Activated CD8-positive, alpha-beta memory T cell treated with anti-CD3 and anti-CD28 coated beads, Interleukin-2, amount 50 U/mL, for 48 hours (primary cell): ENCODE data around the gene ELMO2.

ENCODE experiments used
- DNase-seq: peaks from one replicate; pipeline ENCODE4 v3.0.0-alpha.2; 2020

ELMO2 gene

DNA sequence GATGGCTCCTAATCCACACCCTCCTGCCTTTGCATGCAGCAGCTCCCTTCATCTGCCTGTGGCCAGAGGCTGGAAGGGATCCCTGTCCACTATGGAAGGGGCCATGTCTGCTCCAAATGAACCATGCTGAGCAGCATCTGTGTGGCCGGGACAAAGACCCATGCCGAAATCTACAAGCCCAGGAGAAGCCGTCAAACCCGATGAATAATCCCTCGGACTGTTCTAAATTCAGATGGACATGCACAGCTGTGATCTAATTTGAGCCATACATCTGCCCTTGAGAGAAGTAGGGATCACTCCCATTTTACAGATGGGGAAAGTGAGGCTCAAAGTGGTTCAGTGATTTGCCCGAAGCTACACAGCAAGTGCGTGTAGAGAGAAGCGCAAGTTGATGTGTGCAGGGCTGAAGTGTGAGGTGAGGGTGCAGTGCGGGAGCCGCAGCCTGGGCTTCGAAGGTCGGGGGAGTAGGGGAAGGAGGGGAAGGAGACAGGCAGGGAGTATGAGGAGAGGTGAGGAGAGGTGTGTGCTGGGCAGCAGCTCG, 75.5 kb downstream of the ELMO2 start:
- DNase-seq: no peak

DNA sequence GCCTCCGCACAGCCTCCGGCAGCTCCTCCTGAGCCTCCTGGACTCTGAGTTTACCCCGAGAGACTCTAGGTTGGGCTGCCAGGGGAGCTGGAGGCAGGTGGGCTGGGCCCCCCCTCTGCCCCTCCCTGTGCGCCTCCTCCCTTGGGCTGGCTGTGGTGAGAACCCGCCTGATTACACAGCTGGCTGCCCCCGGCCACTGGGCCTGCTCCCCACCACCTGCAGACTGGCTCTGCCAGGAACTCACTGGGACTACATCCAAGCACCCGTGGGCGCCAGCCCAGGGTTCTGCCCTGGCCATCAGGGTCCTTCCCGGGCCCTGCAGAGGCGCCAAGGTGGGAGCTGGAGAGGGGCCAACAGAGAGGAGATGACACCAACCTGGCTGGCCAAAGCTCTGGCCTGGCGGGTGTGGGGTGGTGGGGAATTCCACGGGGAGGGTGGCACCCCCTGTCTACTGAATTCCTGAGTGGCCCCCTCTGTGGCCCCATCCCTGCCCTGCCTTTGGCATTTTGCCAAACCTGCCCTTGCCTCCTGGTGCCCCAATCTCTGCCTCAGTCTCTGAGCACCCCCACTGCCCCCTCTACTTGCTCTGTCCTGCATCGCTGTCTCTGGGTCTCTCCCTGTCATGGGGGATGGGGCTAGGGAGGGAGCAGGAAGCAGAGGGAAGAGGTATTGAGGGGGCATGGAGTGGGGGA, 76.2 kb downstream of the ELMO2 start:
- DNase-seq: no peak

DNA sequence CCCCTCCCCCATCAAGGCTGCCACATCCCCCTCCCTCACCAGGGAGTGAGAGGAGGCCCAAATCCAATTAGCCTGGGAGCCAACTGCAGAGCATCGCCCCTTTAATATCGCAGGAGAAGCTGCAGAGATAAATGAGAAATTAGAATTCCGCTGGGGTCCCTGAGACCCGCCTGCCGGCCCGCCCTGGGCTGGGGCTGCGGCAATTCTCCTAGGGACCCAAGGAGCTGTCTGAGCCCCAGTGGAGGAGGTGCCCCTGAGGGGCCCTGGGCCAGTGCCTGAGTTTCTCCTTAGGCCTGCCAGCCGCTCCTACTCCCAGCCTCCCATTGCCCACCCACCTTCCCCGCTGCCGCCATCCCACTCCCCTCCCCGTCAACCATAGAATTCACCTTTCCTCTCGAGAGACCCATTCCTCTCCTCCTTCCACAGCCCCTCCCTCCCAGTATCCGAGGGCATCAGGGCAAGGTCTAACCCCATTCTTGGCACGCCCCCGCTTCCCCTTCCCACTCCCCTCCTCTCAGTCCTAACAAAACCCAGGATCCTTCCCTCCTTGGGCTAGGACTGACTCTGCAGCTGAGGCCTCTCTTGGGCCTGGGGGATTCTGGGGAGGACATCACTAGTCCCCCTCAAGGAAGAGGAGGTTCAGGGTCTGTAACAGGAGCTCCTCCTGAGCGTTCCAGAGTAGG, 78.1 kb downstream of the ELMO2 start:
- DNase-seq: no peak

DNA sequence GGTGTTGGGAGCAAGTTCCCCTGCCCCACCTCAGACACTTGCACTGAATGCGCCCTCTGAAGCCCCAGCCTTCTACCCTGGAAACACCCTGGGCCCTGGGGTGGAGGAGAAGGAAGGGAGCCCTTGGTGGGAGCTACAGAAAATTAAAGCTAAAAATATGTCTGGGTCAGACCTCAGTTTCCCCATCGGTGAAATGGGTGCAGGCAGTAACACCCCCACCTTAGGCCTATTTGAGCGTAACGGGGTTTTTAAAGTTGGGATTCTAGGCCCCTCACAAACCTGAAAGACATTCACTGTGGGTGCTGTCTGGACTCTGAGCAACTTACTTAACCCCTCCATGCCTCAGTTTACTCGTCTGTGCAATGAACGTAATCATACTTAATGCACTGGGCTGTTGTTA, 78.9 kb downstream of the ELMO2 start:
- no peak for DNase-seq

DNA sequence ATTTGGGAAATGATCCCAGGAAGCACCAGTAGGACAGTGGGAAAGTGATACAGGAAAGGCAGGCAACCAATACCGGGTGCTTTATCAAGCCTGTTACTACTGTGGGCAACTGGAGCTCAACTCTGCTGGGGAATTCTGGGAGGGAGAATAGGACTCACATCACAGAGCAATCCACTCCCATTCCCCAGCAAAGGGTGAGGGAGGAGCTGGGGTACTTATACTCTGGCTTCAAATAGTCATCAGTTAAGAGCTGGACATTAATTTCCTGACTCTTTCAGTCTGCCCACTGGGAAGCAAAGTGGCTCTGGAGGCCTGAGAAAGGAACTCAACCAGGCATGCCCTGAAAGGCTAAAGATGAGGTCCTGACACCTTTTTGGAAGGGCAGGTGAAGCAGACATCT, 80.6 kb downstream of the ELMO2 start:
- no peak for DNase-seq

DNA sequence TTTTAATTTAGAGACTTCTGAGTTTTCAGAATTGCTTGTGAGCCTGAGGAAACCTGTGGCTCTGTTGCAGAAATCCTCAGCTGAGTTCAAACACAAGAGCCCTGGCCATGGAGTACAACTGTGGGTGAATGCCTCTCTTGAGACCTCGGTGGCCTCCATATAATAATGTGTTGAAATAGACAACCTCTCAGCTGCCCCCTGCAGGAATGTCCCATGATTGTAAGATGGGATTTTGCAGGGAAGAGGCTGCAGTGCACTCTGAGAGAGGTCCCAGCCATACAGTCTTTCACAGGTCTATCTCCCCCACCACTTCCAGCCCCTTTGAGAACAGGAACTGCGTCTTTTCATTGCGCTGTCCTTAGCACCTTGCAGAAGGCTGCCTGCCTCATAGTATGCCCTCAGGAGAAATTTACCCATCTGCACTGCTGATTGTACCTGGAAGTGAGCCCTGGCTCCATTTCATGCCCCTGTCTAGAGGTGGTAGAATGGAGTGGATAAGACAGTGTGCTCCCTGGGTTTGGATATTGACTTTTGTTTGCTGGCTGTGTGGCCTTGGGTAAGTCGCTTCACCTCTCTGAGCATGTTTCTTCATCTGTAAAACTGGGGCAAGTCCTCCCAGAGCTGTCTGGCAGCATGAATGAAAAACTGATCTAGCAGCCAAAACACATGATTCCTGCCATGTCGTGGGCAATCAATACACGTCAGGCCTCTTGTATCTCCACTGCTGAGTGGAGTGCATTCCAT, 81.3 kb downstream of the ELMO2 start:
- DNase-seq: no peak

DNA sequence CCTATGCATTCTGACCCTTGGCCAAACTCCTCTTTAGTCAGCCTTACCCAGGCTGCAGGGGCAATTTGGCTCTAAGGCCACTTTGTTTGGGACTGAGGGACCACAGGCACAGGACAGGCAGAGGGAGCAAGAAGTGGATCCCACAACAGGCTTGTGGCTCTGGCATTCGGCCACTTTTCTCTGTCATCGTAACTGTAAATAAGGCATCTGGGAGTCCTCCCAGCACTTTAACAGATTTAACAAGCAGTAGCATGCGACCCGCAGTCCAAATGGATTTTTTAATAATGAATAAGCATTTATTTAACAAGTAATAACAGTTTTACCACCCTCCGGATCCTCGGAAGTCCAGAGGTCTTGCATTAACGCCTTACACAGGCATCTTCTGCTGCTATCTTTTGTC, 82.0 kb downstream of the ELMO2 start:
- no peak for DNase-seq

DNA sequence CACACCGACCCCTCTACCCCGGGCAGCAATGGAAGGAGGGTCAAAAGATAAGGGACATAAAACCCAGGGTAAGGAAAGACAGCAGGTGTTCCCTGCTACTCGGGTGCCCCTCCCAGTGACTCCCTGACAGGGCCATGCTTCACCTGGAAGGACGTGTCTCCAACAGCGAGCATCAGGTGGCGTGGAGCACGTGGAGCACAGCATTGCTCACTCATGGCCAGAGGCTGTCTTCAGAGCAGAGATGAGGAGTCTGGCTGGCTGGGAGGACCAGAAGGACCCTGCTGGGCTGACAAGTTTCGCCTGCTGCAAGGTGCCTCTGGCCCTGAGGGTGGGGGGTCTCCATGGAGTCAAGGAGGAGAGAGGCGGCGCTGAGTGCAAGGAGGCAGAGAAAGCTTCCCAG, 82.9 kb downstream of the ELMO2 start:
- DNase-seq: no peak

DNA sequence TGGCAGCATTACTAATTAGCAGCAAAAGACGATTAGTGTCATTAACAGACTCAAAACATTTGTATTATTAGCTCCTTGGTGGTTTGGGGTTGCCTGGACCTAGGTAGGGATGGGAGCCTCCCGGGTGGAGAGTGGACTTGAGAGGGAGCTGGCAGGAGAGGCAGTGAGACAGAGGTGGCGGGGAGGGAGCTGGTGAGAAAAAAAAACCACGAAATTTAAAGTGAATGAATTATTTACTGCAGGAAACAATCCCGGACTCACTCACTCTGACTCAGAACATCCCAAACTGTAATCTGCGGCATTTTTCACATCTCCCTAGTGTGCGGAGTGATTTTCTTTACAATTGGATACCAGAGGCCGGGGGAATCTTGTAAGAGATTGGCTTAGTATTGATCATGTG, 83.8 kb downstream of the ELMO2 start:
- no peak for DNase-seq

DNA sequence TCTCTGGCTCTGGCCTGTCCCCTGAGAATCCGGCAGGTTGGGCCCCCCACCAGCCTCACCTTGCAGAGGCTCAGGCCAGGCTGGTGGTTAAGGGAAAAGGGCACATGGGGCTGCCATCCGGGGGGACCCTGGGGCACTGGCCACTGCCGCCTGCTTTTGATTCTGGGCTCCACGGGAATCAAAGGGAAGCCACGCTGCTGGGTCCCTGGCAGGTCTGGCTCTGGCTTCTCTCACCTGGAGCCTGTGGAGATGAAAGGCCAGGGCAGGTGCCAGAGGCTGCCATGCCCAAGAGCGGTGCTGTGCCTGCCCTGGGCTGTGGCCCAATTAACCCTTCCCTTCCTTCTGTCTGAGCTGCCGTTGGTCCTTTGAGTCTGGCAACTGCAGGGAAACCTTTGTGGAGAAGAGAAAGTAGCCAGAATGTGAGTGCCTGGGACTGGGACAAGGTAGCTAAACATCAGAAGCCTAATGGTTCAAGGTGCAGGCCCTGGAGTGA, 88.7 kb downstream of the ELMO2 start:
- DNase-seq: no peak

DNA sequence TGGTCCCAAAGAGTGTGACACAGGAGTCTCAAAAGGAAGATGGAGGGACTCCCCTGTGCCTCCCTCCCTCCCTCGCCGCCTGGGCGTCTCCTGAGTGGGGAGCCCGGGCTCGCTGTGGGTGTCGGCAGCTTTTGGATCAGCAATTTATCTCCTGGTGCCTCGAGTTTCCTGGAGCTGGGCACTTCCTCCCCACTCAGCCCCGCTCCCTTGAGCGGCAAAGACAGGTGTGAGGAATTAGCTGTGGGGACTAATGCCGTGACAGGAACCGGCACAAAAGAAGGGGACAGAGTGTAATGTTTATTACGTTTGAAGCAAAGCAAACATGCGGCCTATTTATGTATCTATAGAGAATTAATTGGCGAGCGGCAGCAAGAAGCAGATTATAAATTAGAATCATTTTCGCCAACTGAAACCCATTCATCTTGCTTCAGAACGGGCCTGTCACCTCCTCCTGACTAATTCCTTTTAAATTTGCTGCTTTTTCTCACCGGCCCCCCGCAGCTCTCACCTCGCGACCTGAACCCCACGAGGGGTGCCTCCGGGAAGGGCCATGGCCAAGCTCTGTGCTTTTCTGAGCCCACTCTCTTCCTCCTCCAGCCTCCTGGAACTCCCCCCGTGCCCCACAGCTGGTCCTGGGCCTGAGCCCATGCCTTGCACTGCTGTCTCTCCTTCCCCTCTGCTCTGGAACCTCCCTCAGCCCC, 89.3 kb downstream of the ELMO2 start:
- no peak for DNase-seq
